NCI-H526 treated with DMSO at 0.1 percent for 48 hours (cell line): ENCODE measurements around the gene RUNX3.
"Not testable (repeated sequence)": the region's sequence is repeated elsewhere in the genome, so short reads cannot be mapped to it uniquely, and the experiment has no call there.

Experiments used
- DNase-seq: peaks from one replicate; lab custom pipeline; 2025; lab: John Stamatoyannopoulos, UW

The RUNX3 gene

DNA sequence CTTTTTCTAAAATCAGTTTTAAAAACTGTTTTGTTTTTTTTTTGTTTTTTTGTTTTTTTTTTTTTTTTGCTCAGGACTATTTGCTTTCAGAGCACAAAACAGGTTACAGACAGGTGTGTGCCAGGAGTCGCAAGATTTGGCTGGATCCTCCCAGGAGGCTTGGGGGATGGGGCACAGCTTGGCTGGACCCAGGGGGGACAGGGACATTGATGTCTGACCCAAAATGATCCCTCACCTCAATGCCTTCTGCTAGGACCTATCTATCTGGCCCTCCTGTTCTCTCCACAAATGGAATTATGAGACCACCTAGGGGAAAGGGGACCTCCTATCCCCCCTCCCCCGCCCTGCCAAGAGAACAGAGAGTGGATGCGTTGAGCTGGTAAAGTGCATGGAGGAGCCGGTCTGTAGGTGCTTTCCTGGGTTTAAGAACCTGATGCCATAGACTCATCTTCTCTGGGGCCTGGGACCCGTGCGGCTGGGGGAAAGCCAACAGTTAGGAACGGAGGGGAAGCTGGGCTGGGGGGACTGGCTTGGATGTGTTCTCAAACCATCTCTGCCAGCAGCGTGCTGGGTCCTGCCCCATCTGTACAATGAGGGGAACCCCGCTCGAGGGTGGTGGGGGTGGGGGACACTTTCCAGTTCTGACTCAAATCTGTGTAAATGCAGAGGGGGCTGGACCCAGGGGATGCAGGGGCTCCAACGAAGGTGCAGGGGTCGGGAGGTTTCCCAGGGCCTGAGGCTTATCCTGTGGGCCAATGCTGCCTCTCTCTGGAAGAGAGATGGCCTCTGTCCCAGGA is 28.9 kb downstream of the RUNX3 start:
- no peak for DNase-seq

DNA sequence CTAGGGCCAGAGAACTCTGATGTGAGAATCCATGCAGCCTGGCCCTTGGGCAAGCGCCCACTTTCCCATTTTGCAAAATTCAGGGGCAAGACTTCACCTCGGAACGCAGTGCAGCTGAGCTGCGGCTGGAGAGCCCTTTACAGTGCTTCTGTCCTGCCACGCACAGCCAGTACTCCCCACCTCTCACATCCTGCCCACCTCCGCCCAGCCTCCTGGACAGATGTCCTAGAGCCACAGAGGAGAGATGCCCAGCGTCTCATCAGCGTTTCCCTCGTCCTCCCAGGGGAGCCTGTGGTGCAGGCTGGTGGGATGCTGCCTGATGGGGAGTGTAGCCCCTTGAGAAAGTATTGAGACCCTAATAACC is 29.6 kb downstream of the RUNX3 start:
- no peak for DNase-seq

DNA sequence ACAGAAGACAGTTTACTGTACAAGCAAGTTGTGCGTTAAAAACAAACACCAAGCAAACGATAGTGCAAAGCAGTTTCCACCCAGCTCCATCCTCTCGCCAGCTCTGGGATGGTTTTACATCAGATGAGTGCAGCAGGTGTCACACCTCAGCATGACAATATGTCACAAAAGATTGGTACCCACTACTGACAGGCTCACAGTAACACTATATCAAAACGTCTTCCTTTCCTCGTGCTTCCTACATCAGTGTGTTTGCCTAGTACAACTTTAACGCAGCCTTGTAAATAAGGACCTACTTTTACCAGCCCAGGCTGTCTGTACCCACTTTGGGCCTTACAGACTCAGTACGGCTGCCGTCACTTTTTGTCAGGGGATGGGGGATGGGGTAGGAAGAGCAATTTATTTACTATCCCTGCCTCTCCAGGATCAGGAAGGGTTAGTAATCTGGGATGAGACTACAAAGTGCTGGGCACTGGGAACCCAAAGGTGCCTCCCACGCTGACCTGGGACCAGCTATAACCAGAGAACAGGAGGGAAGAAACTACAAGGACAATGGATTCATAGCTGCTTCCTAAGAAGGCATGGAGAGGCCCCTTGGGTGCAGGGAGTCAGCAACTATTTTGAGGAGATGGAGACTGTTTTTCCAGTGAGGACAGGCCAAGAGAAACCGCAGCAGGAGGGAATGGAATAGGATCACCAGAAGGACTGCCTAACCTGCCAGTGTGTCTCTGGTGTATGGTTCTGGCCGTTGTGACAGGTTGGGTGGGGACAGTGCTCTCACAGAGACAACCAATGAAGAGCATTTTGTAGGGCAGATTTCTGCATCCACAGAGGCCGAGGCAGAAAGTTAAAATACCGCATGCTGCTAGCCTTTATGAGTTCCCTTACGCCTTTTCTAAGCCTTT is 30.2 kb downstream of the RUNX3 start:
- DNase-seq = no peak

DNA sequence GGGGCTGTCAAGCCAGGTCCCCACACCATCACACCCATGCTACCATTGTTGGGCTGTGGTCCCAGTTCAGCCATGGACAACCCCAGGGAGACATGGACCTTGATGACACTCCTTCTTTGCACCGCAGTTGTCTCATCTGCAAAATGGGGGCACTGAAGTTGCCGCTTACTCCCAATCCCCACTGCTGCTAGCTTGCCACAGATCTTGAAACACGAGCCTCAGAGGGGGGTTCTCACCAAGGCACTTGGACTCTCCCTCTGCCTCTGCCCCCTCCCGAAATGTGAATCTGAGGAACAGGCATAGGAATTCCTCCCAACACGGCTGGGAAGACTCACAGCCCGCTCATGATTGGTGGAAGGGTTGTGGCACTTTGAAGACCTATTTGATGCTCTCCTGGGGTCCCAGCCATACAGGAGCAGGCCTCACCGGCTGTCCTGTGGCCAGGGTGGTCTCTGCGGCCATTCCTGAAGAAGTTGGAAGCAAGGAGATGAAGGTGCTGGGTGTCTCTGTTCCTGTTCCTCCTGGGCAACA is 31.1 kb downstream of the RUNX3 start:
- no peak for DNase-seq

DNA sequence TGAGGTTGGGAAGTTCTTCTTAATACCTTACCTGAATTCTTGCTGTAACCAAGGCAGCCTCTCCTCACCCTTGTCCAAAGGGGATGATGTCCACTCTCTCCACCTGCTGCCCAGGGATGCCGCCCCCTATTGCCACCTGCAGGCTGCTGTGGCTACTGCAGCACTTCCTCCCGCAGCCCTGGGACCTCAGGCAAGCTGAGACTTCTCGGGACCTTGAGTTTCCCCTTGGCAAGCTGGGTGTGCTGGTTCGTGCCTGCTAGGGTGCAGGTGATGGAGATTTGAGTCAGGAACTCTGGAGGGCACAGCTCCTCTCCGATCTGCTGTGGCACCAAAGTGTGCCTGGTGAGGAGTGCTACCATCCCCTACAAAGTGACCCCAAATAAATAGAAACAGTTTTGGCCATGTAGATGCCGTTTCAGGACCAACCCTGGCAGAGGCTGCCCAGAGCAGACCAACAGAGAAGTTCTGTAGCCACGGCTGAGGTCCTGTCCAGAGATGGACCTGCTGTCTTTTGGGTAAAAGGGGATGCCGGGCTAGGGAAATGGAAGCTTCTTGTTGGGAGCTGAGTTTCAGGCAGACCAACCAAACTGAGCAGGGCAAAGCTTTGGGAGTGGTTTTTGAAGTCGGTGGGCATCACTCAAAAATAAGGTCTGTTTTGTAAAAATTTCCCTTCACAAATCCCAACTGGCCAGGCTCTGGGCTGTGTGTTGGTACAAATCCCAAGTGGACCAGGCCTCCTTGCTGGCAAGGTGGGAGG is 31.7 kb downstream of the RUNX3 start:
- no peak for DNase-seq

DNA sequence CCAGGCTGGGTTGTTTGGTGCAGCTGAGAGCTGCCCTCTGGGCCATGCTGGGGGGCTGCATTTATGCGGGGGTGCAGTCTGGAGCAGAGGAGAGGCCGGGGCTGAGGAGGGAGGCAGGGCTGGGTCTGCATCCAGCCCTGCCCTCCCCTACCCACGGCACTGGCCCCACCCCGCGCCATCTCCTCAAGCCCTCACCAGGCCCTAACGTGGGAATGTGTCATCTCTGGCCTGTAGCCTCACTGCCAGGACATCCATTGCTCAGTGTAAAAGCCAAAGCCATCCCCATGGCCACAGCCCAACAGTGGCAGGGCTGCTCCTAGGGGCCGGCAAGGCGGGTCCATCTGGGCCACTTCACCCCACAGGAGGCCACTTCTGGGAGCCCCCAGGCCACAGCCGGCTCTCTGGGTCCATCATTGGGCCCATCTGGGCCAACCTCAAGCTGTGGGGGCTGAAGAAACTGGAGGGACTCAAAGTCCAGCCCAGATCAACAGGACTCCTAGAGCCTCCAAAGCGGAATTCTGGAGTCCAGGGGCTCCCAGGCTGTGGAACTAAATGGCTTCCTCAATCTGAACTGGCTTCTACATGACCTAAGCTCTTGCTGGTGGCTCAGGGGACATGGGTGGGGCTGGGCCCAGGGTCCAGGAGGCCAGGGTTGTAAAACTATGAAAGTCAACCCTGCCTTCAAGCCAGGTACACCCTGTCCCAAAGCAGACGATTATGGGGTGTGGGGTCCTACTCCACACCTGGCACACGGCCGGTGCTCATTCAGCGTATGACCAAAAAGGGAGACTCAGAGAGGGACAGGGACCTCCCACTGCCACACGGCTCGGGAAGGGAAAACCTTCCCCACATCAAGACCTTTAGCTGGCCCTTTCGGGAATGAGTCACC is 32.6 kb downstream of the RUNX3 start:
- no peak for DNase-seq

DNA sequence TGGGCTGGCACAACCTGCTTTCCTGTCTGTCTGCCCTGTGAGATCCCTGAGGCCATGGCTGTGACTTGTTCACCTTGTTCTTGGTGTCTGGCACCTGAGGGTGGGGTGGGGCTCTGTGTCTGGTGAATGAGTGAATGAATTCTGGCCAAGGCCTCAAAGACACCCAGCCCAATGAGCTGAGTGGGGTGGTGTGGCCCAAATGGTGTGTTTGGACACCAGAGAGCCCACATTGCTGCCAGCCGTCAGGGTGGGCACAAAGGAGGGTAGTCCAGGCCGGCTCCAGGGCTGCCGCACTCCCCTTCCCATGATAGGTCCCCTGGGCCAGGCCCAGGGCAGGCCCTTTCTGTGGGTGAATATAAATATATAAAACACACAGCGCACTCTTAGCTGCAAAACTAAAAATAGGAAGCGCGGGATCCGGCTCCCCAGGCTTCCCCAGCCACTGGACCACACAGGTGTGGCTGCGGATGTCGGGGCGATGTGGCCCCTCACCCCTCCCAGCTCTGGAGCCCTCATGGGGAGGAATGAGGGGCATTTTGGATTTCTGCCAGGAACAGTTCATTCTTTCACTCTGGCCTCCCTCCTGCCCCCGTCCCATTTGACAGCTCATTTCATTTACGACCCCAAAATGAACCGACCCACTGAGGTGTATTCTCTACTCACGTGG is 33.3 kb downstream of the RUNX3 start:
- no peak for DNase-seq

DNA sequence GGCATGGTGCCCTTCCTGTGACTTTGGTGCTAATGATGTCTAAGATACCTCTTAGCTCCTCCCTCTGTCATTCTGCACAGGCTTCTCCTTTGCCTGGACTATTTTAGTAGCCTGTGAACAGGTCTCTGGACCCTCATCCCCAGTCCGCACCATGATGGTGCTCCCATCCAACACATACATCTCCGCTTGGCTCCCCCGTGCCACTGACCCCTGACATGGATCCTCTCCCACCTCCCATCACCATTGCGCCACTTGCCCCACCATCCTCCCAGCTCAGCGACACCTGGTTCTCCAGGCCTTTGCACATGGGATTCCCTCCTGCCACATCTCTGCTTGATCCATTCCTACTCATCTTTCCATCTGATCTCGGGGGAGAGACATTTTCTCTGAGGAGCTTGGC is 33.9 kb downstream of the RUNX3 start:
- no peak for DNase-seq

DNA sequence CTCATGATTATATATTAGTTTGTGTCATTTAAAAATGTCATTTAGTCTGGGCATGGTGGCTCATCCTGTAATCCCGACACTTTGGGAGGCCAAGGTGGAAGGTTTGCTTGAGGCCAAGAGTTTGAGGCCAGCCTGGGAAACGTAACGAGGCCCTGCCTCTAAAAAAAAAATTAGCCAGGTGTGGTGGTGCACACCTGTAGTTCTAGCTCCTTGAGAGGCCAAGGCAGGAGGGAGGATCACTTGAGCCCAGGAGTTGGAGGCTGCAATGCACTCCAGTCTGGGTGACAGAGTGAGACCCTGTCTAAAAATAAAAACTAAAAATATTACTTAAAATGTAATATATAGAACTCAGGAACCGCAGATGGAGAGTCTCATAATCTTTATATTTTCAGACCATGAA is 34.6 kb downstream of the RUNX3 start:
- no peak for DNase-seq

DNA sequence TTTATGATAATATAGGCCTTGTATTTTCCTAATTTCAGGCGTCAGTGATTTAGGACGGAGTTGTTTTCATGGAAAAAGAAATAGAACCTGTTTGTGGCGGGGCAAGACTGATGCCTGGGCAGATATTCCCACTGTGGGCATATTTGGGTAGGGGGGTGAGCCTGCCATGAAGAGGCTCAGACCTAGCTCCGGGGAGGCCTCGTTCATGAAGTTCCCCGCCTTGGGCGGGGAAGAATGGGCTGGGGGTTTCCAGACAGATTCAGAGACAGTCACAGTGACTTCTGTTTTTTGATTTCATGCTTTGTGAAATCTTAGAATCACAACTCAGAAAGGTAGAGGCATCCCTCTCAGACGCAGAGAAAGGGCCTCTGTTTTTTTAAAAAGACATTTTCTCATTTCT is 36.1 kb downstream of the RUNX3 start:
- no peak for DNase-seq

DNA sequence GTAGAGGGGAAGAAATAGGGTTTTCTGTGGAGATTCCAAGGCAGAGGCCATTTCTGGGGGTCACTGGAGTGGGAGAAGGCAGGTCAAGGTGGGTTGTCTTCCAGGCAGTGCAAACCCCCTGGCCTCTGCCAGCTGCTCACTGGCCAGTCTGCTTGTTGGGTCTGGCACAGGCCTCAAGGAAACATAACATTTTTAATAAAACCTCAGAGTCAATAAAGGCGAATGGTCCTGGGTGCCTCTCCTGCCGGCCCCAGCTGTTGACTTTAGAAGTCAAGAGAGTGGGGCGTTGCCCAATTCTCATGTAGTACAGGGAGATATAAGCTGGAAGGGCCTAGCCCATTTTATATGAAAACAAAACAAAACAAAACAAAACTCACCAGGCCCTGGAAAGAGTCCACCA is 36.6 kb downstream of the RUNX3 start:
- no peak for DNase-seq

DNA sequence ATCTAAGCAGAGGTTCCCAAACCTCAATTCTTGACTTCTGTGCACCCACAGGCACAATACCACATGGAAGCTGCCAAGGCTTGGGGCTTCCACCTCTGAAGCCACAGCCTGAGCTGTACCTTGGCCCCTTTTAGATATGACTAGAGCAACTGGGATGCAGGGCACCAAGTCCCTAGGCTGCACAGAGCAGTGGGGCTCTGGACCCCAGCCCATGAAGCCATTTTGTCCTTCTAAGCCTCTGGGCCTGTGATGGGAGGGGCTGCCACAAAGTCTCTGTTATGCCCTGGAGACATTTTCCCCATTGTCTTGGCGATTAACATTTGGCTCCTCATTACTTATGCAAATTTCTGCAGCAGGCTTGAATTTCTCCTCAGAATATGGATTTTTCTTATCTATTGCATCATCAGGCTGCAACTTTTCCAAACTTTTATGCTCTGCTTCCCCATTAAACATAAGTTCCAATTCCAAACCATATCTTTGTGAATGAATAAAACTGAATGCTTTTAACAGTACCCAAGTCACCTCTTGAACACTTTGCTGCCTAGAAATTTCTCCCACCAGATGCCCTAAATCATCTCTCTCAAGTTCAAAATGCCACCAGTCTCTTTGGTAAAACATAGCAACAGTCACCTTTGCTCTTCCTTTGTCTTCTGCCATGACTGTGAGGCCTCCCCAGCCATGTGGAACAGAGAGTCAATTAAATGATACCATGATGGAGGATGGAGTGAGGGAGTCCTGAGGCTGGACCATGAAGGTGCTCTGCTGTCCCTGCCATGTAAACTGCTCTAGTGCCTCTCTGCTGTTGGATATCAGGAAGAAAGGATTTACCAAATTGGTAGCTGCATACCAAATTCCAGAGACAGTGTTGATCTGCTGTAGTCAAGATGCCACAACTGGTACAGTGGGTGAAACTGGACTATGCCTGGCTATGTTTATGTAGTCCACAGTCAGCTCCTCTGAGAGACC is 37.6 kb downstream of the RUNX3 start:
- DNase-seq = no peak

DNA sequence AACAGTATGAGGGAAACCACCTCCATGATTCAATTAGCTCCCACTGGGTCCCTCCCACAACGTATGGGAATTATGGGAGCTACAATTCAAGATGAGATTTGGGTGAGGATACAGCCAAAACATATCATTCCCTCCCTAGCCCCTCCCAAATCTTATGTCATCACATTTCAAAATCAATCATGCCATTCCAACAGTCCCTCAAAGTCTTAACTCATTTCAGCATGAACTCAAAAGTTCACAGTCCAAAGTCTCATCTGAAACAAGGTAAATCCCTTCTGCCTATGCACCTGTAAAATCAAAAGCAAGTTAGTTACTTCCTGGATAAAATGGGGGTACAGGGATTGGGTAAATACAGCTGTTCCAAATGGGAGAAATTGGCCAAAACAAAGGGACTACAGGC is 38.7 kb downstream of the RUNX3 start:
- DNase-seq = not testable (repeated sequence)

DNA sequence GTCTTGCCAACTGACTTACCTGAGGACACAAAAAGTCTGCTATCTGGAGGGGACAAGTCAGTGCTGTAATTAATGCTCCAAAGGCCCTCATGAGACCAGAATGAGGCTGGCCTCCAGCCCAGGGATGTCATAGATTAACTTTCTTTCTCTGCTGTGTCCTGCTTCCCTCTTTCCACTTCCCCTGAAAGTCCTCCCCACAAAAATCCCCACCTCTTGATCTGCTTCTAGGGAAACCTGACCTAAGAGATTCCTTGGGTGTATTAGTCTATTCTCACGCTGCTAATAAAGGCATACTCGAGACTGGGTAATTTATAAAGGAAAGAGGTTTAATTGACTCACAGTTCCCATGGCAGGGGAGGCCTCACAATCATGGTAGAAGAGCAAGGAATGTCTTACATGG is 39.2 kb downstream of the RUNX3 start:
- DNase-seq = no peak

DNA sequence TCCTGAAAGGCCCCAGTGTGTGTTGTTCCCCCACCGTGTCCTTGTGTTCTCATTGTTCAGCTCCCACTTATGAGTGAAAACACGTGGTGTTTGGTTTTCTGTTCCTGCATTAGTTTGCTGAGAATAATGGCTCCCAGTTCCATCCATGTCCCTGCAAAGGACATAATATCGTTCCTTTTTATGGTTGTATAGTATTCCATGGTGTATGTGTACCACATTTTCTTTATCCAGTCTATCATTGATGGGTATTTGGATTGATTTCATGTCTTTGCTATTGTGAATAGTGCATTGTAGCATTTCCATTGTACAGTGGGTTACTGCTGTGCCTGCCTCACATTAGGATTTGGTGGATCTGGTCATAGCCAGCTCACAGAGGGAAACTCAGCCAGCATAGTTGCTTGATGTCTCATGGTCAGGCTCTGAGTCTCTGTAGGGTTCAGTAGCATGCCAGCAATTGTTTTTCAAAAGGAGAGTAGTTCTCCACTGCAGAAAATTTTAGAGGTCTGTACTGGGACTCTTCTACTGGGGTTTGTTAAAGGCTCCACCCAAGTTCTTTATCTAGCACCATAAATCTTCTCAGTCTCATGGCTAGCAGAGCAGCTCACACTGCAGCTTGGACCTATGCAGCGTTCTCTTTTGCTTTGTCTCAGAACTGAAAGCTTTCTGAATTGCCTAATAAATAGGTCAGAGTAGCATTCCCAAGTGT is 41.0 kb downstream of the RUNX3 start:
- no peak for DNase-seq

DNA sequence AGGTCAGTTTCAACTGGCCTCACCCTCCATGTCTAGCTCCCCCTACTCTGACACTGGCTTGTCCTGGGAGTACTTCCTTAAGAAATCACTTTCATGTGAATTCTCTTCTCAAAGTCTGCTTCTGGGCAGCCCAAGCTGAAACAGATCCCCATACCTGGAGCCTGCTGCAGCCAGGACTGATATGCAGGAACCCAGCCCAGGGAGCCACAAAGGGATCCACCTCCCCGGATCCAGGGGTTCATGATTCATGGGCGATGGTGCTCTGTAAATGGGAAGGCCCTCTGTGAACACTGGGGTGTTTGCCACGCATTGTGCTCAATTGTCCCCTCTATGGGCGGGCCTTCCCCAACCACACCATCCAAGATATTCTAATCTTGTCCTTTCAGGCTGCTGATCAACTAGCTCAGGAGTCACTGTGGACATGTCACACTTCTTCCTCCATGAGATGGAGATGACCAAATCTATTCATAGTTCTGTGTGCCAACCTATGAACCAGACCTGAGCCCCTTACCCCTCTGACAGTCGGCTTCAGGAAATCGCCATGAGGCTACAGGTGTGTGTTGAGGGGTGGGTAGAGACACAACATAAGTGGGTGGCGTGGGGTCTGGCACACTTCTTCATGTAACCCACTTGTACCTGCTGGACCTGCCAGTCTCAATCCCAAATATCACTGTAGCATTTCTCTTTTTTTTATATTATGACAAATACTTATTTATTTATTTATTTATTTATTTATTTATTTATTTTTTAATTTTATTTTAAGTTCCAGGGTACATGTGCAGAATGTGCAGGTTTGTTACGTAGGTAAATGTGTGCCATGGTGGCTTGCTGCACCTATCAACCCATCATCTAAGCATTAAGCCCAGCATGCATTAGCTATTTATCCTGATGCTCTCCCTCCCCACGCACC is 41.8 kb downstream of the RUNX3 start:
- DNase-seq = no peak

DNA sequence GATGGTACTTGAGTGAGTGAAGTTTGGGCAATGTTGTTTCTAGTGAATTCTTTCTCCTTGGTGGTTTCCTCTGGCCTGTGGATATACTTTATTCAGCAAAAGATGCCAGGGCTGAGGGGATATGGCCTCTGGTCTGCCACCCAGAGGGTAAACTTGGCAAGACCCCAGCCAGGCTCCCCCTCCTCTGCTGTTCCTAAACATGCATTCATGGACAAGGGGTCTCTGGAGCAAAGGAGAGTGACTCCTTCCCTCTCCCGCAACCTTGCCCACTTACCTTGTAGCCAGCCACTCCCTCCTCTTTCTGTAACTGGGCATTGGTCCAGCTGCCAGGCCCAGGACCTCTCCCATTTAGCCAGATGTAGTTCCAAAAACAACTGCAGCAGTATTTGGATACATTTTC is 43.8 kb downstream of the RUNX3 start:
- no peak for DNase-seq

DNA sequence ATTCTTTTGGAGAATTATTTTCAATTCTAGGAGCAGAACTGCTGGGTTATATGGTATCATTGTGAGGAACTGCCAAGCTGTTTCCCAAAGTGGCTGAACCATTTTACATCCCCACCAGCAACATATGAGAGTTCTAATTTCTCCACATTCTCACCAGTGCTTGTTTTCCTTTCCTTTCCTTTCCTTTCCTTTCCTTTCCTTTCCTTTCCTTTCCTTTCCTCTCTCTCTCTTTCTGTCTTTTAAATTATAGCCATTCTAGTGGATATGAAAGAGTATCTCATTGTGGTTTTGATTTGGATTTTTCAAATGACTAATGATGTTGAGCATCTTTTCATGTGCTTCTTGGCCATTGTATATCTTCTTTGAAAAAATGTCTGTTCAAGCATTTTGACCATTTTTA is 45.3 kb downstream of the RUNX3 start:
- no peak for DNase-seq
